HG02759 (cell line): ENCODE results near the gene MYBL2.
"Not testable (repeated sequence)": the region's sequence is repeated elsewhere in the genome, so short reads cannot be mapped to it uniquely, and the experiment has no call there.

Experiments
- ATAC-seq: cut with Tn5 transposase; IDR thresholded peaks from one replicate; pipeline ENCODE4 v1.9.1; 2021; ENCODE audit warnings: mild to moderate bottlenecking, moderate library complexity; ENCODE audit not compliant: unreplicated experiment

MYBL2 gene

GRCh38 chr20:43749734-43750294, 82.9 kb downstream of the MYBL2 start:
- no peak for ATAC-seq

DNA sequence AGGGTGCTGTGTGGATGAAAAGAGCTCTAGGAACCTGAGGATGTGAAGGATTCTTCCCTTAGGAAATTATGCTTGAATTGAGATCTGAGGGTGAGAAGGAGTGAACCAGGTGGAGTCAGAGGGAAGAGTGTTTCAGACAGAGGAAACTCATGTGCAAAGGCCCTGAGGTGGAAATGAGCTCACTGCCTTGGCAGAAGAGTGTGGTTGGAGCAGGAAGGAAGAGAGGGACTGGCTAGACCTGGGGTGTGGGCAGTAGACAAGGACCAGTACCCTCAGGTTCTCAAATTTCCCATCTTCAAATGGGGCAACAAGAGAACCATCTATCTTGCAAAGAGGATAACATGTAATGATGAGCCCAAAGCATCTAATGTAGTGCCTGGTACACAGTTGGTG, 83.9 kb downstream of the MYBL2 start:
- ATAC-seq: no peak

GRCh38 chr20:43751167-43752050, 84.5 kb downstream of the MYBL2 start:
- peak; percentile 76 for ATAC-seq

DNA sequence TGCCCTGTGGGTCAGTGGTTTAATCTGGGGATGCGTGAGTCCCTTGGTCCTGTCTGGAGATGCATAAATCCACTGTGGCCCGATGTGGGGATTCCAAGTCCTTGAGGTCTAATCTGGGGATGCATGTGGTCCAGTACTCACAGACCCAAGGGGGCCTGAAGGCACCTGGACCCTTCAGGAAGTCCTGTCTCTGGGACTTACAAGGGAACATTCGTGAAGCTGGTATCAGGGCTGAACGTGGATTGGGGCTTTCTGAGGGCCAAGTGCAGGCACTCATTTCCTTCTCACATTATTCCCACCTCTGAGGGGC, 85.1 kb downstream of the MYBL2 start:
- ATAC-seq: no peak

DNA sequence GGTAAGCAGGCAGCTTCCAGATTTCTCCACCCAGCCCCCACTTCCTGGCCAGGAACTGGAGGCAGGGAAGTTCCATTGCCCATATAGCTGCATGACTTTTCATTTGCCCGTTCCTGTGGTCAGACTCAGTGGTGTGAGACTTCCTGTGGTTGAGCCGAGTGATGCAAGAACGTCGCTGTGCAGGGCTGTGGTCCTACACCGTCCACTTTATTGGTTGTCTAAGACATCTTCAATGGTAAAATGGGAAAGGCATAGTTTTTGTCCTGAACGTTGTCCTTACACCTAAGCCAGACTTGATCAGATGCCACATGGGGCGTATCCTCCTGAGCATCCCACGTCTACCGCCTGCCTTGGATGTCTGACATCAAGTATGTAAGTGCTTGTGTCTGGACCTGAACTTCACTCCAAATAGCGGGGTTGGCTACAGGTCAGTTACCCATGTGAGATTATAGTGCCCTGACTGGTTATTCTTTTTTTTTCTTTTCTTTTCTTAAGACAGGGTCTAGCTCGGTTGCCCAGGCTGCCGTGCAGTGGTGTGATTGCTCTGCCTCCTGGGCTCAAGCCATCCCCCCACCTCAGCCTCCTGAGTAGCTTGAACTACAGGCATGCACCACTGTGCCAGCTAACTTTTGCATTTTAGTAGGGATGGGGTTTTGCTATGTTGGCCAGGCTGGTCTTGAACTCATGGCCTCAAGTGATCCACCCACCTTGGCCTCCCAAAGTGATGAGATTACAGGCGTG, 85.8 kb downstream of the MYBL2 start:
- ATAC-seq: peak; percentile 56

DNA sequence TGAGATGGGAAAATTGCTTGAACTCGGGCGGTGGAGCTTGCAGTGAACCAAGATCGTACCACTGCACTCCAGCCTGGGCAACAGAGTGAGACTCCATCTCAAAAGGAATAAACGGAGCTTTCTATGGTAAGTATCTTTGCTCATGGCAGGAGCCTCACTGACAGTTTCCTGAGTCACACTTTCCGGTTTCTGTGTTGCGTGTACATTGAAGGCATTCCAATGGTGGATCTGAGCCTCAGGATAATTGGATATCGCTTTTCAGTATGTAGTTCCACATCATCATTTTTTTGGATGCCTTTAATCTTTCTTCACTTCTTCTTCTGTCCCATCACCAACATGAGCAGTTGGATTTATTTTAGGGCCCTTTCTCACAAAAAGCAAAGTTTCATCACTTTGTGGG, 88.5 kb downstream of the MYBL2 start:
- ATAC-seq: no peak

GRCh38 chr20:43755851-43756250, 88.9 kb downstream of the MYBL2 start:
- no peak for ATAC-seq

DNA sequence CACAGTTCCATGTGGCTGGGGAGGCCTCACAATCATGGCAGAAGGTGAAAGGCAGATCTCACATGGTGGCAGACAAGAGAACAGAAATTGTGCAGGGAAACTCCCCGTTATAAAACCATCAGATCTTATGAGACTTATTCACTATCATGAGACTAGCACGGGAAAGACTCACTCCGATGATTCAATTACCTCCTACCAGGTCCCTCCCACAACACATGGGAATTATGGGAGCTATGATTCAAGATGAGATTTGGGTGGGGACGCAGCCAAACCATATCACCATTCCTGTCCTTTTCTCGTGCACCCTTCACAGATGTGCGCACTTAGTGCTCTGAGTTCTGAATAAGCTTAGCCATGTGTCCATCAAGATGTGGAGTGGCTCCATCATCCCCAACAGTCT, 91.0 kb downstream of the MYBL2 start:
- ATAC-seq: not testable (repeated sequence)

GRCh38 chr20:43761386-43762340, 94.7 kb downstream of the MYBL2 start:
- ATAC-seq: no peak

- no peak for ATAC-seq
Measured at GRCh38 chr20:43762911-43763310, 96.0 kb downstream of the MYBL2 start.

DNA sequence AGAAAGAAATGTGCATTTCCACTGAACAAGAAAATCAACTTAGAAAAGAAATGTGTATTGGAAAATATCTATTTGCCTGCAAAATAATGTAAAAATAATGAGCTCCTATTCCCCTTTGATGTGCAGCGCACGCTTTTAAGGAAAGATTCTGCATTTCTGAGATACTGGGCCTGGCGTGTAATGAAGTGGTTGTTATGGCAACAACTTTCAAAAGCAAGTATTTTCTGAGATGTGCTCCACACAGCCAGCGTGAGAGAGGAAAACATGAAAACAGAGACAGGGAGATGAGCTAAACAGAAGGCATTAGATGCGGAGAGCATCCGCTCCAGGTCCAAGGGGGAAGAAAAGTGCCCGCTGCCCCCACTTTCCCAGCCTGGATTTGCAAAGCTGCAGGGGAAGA, 99.0 kb downstream of the MYBL2 start:
- no peak for ATAC-seq
